Smooth muscle cell of the pulmonary artery (primary cell): ENCODE data around the gene DIO3. TPM values are rescaled to one million over a fixed set of nuclear protein-coding genes. Genes with fewer than 3 reads are reported as not detected.

Experiments
- total RNA-seq: library from RNA; depleted of rRNA; stranded (reverse); fragments of >200 nt; gene quantifications from 2 replicates; pipeline ENCODE4 v1.2.3, GENCODE V29; 2014

The DIO3 gene
- total RNA-seq: 0.13 and 1.1 TPM in 2 replicates

DNA sequence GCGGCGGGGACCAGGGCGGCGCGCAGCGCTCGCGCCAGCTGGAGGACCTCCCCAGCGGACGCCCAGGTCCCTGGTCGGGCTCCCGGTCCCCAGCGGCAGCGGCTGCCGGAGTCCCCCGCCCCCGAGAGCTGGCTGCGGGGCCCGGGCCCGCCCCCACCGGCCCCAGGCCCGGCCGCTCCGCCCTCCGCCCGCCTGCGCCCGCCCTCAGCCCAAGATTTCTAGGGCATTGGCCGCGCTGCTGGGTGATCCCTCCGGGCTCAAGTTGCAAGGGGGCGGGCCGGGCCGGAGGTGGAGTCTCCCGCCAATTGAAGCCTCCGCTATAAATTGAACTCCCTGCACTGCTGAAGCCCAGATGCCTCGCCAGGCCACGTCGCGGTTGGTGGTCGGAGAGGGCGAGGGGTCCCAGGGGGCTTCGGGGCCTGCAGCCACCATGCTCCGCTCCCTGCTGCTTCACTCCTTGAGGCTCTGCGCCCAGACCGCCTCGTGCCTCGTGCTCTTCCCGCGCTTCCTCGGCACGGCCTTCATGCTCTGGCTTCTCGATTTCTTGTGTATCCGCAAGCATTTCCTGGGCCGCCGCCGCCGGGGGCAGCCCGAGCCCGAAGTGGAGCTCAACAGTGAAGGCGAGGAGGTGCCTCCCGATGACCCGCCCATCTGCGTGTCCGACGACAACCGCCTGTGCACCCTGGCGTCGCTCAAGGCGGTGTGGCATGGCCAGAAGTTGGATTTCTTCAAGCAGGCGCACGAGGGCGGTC is at the start of gene DIO3:
DIO3 (plus strand) TSS at position 351 of the 752 bp plus-strand sequence.

Other genes starting within 250 kb of the DIO3 start
- gene PPP2R5C, start 200.2 kb downstream of the DIO3 start, total RNA-seq: 63.7 and 80.0 TPM in 2 replicates